SK-N-MC (cell line): ENCODE results near the gene NEB.

Experiments
- EZH2 ChIP-seq: fragments of 200-600 bp; sonication (generic); IDR thresholded peaks from one replicate; pipeline ENCODE4 v1.6.1; 2017; ENCODE audit warnings: antibody characterized with exemption
- FOXP2 ChIP-seq: optimal IDR thresholded peaks from 2 replicates; pipeline ENCODE3; 2011; ENCODE audit warnings: mild to moderate bottlenecking, moderate library complexity; ENCODE audit not compliant: insufficient read depth; ENCODE audit errors: extremely low read length, control extremely low read depth
- POLR2AphosphoS5 ChIP-seq: IDR thresholded peaks from 2 replicates; pipeline ENCODE4 v1.6.1; 2012; ENCODE audit warnings: mild to moderate bottlenecking, low read depth, low read length, borderline replicate concordance

DNA sequence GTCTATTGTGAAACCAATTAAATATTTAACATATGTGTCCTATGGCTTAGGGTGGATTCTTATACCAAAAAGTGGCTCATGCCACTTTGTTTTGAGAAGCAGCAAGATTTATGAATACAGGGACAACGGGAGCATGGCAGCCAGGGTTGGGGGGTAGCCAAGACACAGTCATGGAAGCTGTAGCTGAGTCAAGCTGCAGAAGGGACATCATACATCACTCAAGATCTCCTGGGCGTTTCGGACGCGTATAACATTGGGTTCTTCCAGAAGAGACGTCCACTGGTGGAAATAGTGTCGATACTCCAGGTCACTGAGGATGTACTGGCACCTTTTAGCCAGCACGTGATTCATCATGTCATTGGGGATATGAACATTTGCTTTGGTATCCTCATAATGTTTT lies 171.9 kb downstream of the NEB start:
- TF ChIP-seq POLR2AphosphoS5 (no peak), EZH2 (no peak), FOXP2 (no peak)
